ENCODE data around the gene TEAD2.

GRCh38 chr19:49333418-49333805, 28.8 kb downstream of the TEAD2 start:
- no peak for TF ChIP-seq ZBTB7A (IDR thresholded peaks at IDR 0.05; ENCODE audit: low read depth)
- no peak for TF ChIP-seq REST (IDR thresholded peaks at IDR 0.05; ENCODE audit: low read depth)
- no peak for TF ChIP-seq YY1 (IDR thresholded peaks at IDR 0.05; ENCODE audit: low read depth)
- TF ChIP-seq RAD21 (IDR thresholded peaks at IDR 0.05; ENCODE audit: low read depth), result no peak
- no peak for TF ChIP-seq FOXM1 (IDR thresholded peaks at IDR 0.05; ENCODE audit: borderline replicate concordance, low read depth)
- TF ChIP-seq EGR1 (IDR thresholded peaks at IDR 0.05), result no peak
- no peak for TF ChIP-seq TCF12 (IDR thresholded peaks at IDR 0.05; ENCODE audit: low read depth)
- TF ChIP-seq TAF1 (IDR thresholded peaks at IDR 0.05; ENCODE audit: low read depth), result no peak
- TF ChIP-seq USF1 (IDR thresholded peaks at IDR 0.05), result no peak
- TF ChIP-seq EP300 (IDR thresholded peaks at IDR 0.05; ENCODE audit: borderline replicate concordance), result no peak
- no peak for TF ChIP-seq CEBPB (IDR thresholded peaks at IDR 0.05)
- no peak for TF ChIP-seq MAX (IDR thresholded peaks at IDR 0.05)
